Measurements from ENCODE around the gene RHOBTB1.

DNA sequence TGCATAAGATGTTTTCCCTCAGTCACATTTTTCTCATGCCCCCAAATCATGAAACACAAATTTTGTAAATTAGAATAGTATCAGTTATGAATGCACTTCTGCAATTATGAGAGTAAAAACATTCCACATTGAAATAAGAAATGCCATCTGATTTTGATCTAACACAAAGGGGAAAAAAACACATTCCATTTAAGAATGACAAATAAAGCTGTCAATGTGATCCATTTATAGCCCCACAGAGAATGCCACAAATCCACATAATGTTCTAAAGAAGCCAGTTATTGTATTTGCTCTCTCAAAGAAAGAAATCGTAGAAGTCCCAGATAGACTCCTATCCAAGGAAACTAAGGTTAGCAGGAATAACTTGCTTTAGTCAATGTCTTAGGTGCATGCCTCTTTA, 48.7 kb upstream of the RHOBTB1 start:
- TF ChIP-seq, protein P1, sequence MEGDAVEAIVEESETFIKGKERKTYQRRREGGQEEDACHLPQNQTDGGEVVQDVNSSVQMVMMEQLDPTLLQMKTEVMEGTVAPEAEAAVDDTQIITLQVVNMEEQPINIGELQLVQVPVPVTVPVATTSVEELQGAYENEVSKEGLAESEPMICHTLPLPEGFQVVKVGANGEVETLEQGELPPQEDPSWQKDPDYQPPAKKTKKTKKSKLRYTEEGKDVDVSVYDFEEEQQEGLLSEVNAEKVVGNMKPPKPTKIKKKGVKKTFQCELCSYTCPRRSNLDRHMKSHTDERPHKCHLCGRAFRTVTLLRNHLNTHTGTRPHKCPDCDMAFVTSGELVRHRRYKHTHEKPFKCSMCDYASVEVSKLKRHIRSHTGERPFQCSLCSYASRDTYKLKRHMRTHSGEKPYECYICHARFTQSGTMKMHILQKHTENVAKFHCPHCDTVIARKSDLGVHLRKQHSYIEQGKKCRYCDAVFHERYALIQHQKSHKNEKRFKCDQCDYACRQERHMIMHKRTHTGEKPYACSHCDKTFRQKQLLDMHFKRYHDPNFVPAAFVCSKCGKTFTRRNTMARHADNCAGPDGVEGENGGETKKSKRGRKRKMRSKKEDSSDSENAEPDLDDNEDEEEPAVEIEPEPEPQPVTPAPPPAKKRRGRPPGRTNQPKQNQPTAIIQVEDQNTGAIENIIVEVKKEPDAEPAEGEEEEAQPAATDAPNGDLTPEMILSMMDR (IDR thresholded peaks at IDR 0.05) = no peak
- TF ChIP-seq EP300 (IDR thresholded peaks at IDR 0.05) = no peak
- no peak for TF ChIP-seq POLR2A (IDR thresholded peaks at IDR 0.05)
- no peak for TF ChIP-seq POLR2AphosphoS5 (IDR thresholded peaks at IDR 0.05)
